Thyroid gland (tissue), 4 donors: ENCODE results near the gene MFAP4.

Experiments
- POLR2A ChIP-seq, 2 donors: fragments of 450-650 bp; IDR thresholded peaks; one replicate each; pipeline ENCODE4 v1.6.1; 2017; ENCODE audit warnings: antibody characterized with exemption in 2 of 2, mild to moderate bottlenecking in 2 of 2, moderate library complexity in 1 of 2
- TF ChIP-seq, protein P1 (sequence below), 6 experiments: fragments of 200-600 bp in 3 of 6; fragments of 450-650 bp in 3 of 6; sonication (generic) in 3 of 6; IDR thresholded peaks; one replicate each; pipeline ENCODE4 v1.5.1; 2016 to 2019; ENCODE audit warnings: antibody characterized with exemption in 6 of 6, mild to moderate bottlenecking in 2 of 6, inconsistent platforms in 1 of 6, moderate library complexity in 1 of 6

DNA sequence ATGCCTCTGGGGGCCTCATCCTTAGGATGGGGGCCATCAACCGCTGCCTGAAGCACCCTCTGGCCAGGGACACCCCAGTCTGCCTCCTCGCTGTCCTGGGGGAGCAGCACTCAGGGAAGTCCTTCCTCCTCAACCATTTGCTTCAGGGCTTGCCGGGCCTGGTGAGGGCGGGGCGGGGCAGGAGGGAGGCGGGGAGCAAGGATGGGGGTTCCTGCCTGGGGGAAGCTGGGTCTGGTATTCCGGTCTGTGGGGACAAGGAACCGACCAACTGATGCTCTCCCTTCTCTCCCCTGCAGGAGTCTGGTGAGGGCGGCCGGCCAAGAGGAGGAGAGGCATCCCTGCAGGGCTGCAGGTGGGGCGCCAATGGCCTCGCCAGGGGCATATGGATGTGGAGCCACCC, 26.0 kb upstream of the MFAP4 start:
- TF ChIP-seq, protein P1, sequence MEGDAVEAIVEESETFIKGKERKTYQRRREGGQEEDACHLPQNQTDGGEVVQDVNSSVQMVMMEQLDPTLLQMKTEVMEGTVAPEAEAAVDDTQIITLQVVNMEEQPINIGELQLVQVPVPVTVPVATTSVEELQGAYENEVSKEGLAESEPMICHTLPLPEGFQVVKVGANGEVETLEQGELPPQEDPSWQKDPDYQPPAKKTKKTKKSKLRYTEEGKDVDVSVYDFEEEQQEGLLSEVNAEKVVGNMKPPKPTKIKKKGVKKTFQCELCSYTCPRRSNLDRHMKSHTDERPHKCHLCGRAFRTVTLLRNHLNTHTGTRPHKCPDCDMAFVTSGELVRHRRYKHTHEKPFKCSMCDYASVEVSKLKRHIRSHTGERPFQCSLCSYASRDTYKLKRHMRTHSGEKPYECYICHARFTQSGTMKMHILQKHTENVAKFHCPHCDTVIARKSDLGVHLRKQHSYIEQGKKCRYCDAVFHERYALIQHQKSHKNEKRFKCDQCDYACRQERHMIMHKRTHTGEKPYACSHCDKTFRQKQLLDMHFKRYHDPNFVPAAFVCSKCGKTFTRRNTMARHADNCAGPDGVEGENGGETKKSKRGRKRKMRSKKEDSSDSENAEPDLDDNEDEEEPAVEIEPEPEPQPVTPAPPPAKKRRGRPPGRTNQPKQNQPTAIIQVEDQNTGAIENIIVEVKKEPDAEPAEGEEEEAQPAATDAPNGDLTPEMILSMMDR (IDR thresholded peaks at IDR 0.05): no peak
- no peak for TF ChIP-seq POLR2A (IDR thresholded peaks at IDR 0.05)
